ENCODE measurements around the gene ZNF670.

DNA sequence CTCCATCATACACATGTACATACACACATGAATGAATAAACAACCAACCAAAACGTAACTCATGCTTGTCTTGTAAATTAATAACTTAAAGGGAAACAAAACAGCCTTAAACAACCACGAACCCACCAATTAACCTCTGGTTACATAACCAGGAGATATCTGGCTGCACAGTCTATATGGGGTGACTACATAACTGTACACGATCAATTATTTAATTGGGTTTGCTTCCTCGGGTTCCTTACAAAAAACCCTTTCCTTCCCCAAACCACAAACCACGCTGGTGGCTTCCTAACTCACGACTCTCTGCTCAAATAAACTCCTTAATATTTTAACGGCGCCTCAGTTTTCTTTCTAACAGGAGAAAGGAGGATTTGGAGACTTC is 744 bp downstream of the ZNF670 start:
- TF ChIP-seq, protein P1, sequence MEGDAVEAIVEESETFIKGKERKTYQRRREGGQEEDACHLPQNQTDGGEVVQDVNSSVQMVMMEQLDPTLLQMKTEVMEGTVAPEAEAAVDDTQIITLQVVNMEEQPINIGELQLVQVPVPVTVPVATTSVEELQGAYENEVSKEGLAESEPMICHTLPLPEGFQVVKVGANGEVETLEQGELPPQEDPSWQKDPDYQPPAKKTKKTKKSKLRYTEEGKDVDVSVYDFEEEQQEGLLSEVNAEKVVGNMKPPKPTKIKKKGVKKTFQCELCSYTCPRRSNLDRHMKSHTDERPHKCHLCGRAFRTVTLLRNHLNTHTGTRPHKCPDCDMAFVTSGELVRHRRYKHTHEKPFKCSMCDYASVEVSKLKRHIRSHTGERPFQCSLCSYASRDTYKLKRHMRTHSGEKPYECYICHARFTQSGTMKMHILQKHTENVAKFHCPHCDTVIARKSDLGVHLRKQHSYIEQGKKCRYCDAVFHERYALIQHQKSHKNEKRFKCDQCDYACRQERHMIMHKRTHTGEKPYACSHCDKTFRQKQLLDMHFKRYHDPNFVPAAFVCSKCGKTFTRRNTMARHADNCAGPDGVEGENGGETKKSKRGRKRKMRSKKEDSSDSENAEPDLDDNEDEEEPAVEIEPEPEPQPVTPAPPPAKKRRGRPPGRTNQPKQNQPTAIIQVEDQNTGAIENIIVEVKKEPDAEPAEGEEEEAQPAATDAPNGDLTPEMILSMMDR (IDR thresholded peaks at IDR 0.05) = no peak
- TF ChIP-seq POLR2A (IDR thresholded peaks at IDR 0.05) = no peak

Measured in ovary (tissue), 3 donors.